ENCODE results near the gene HIC2. TPM values are rescaled to one million over a fixed set of nuclear protein-coding genes. Genes with fewer than 3 reads are reported as not detected.
"Not testable (repeated sequence)": the region's sequence is repeated elsewhere in the genome, so short reads cannot be mapped to it uniquely, and the experiment has no call there.

HIC2 gene
- polyA plus RNA-seq, 1 of the 3 experiments (the other 2 are of a cell fraction): 1.2 TPM

- H3K27me3 ChIP-seq (ENCODE audit: insufficient read depth); POLR2A ChIA-PET; DNase-seq; H4K20me1 ChIP-seq (ENCODE audit: insufficient read depth); H3K27ac ChIP-seq (ENCODE audit: low read depth in 2 of 2, low read length in 1 of 2); H3K4me1 ChIP-seq (ENCODE audit: control insufficient read depth in 1 of 2, insufficient read depth in 2 of 2, low read depth in 1 of 2, low read length in 1 of 2); H3K79me2 ChIP-seq (ENCODE audit: insufficient read depth); H3K4me2 ChIP-seq; H3F3A ChIP-seq (replicated peaks; ENCODE audit: insufficient read depth); H3K9me3 ChIP-seq; H3K36me3 ChIP-seq (replicated peaks in 1 of 2; ENCODE audit: control insufficient read depth in 1 of 2, insufficient read depth in 2 of 2, low read length in 1 of 2); H3K9me2 ChIP-seq; H2AFZ ChIP-seq (ENCODE audit: low read depth); CTCF ChIA-PET; H3K9ac ChIP-seq: not testable (repeated sequence)
- peak overlapping the region in 1 of 2 experiments; percentile 35; a peak in 2 of 4 replicates for H3K4me3 ChIP-seq (ENCODE audit: low read depth in 2 of 2, low read length in 1 of 2)
- WGBS (ENCODE audit: low lambda C conversion rate): 0% methylated on average over 6 of the region's 60 CpGs
Observed at GRCh38 chr22:21468194-21469096, 51.3 kb downstream of the HIC2 start.

GRCh38 chr22:21469097-21469994 lies 52.2 kb downstream of the HIC2 start:
- H3K4me1 ChIP-seq (ENCODE audit: control insufficient read depth in 1 of 2, insufficient read depth in 2 of 2, low read depth in 1 of 2, low read length in 1 of 2); CTCF ChIA-PET; H4K20me1 ChIP-seq (ENCODE audit: insufficient read depth); H3K27me3 ChIP-seq (ENCODE audit: insufficient read depth); H3K36me3 ChIP-seq (replicated peaks in 1 of 2; ENCODE audit: control insufficient read depth in 1 of 2, insufficient read depth in 2 of 2, low read length in 1 of 2); H3K4me3 ChIP-seq (ENCODE audit: low read depth in 2 of 2, low read length in 1 of 2); POLR2A ChIA-PET; DNase-seq; H3K27ac ChIP-seq (ENCODE audit: low read depth in 2 of 2, low read length in 1 of 2); H2AFZ ChIP-seq (ENCODE audit: low read depth); H3F3A ChIP-seq (replicated peaks; ENCODE audit: insufficient read depth); H3K4me2 ChIP-seq; H3K9me2 ChIP-seq; H3K9ac ChIP-seq; H3K79me2 ChIP-seq (ENCODE audit: insufficient read depth); H3K9me3 ChIP-seq: not testable (repeated sequence)
- WGBS (ENCODE audit: low lambda C conversion rate): 86% methylated on average over 10 of the region's 87 CpGs

GRCh38 chr22:21472984-21473383 lies 55.8 kb downstream of the HIC2 start:
- H3K27ac ChIP-seq (ENCODE audit: low read depth in 2 of 2, low read length in 1 of 2); DNase-seq; POLR2A ChIA-PET; H3K36me3 ChIP-seq (replicated peaks in 1 of 2; ENCODE audit: control insufficient read depth in 1 of 2, insufficient read depth in 2 of 2, low read length in 1 of 2); H3K4me3 ChIP-seq (ENCODE audit: low read depth in 2 of 2, low read length in 1 of 2); H3K9me2 ChIP-seq; H3K9me3 ChIP-seq; H3K27me3 ChIP-seq (ENCODE audit: insufficient read depth); H3K9ac ChIP-seq; H3K4me2 ChIP-seq; H3K4me1 ChIP-seq (ENCODE audit: control insufficient read depth in 1 of 2, insufficient read depth in 2 of 2, low read depth in 1 of 2, low read length in 1 of 2); CTCF ChIA-PET; H3K79me2 ChIP-seq (ENCODE audit: insufficient read depth); H2AFZ ChIP-seq (ENCODE audit: low read depth); H3F3A ChIP-seq (replicated peaks; ENCODE audit: insufficient read depth); H4K20me1 ChIP-seq (ENCODE audit: insufficient read depth): not testable (repeated sequence)
- WGBS (ENCODE audit: low lambda C conversion rate): no CpG with 5 or more reads among the region's 11 CpGs

GRCh38 chr22:21473664-21474063 lies 56.5 kb downstream of the HIC2 start:
- H3K4me1 ChIP-seq (ENCODE audit: control insufficient read depth in 1 of 2, insufficient read depth in 2 of 2, low read depth in 1 of 2, low read length in 1 of 2); H3K4me3 ChIP-seq (ENCODE audit: low read depth in 2 of 2, low read length in 1 of 2); H3K79me2 ChIP-seq (ENCODE audit: insufficient read depth); H3K27me3 ChIP-seq (ENCODE audit: insufficient read depth); H3K9me2 ChIP-seq; H3K27ac ChIP-seq (ENCODE audit: low read depth in 2 of 2, low read length in 1 of 2); H3K36me3 ChIP-seq (replicated peaks in 1 of 2; ENCODE audit: control insufficient read depth in 1 of 2, insufficient read depth in 2 of 2, low read length in 1 of 2); POLR2A ChIA-PET; H3K9ac ChIP-seq; CTCF ChIA-PET; H2AFZ ChIP-seq (ENCODE audit: low read depth); H3K9me3 ChIP-seq; H3F3A ChIP-seq (replicated peaks; ENCODE audit: insufficient read depth); DNase-seq; H4K20me1 ChIP-seq (ENCODE audit: insufficient read depth); H3K4me2 ChIP-seq: not testable (repeated sequence)
- WGBS (ENCODE audit: low lambda C conversion rate): no CpG with 5 or more reads among the region's 13 CpGs

- H3K4me1 ChIP-seq (ENCODE audit: control insufficient read depth in 1 of 2, insufficient read depth in 2 of 2, low read depth in 1 of 2, low read length in 1 of 2); H3K9ac ChIP-seq; H3K27me3 ChIP-seq (ENCODE audit: insufficient read depth); H3K9me2 ChIP-seq; H3K79me2 ChIP-seq (ENCODE audit: insufficient read depth); DNase-seq; POLR2A ChIA-PET; H3K4me2 ChIP-seq; H4K20me1 ChIP-seq (ENCODE audit: insufficient read depth); H3K36me3 ChIP-seq (replicated peaks in 1 of 2; ENCODE audit: control insufficient read depth in 1 of 2, insufficient read depth in 2 of 2, low read length in 1 of 2); CTCF ChIA-PET; H3F3A ChIP-seq (replicated peaks; ENCODE audit: insufficient read depth); H2AFZ ChIP-seq (ENCODE audit: low read depth); H3K4me3 ChIP-seq (ENCODE audit: low read depth in 2 of 2, low read length in 1 of 2); H3K27ac ChIP-seq (ENCODE audit: low read depth in 2 of 2, low read length in 1 of 2); H3K9me3 ChIP-seq: not testable (repeated sequence)
- WGBS (ENCODE audit: low lambda C conversion rate): 100% methylated on average over 3 of the region's 14 CpGs
Observed at GRCh38 chr22:21484039-21484438, 66.9 kb downstream of the HIC2 start.

- H3K9me3 ChIP-seq; H4K20me1 ChIP-seq (ENCODE audit: insufficient read depth); H3K9ac ChIP-seq; H3K79me2 ChIP-seq (ENCODE audit: insufficient read depth); H3K4me1 ChIP-seq (ENCODE audit: control insufficient read depth in 1 of 2, insufficient read depth in 2 of 2, low read depth in 1 of 2, low read length in 1 of 2); H3F3A ChIP-seq (replicated peaks; ENCODE audit: insufficient read depth); POLR2A ChIA-PET; H3K27me3 ChIP-seq (ENCODE audit: insufficient read depth); H3K36me3 ChIP-seq (replicated peaks in 1 of 2; ENCODE audit: control insufficient read depth in 1 of 2, insufficient read depth in 2 of 2, low read length in 1 of 2); H2AFZ ChIP-seq (ENCODE audit: low read depth); H3K27ac ChIP-seq (ENCODE audit: low read depth in 2 of 2, low read length in 1 of 2); H3K4me2 ChIP-seq; DNase-seq; CTCF ChIA-PET; H3K4me3 ChIP-seq (ENCODE audit: low read depth in 2 of 2, low read length in 1 of 2); H3K9me2 ChIP-seq: not testable (repeated sequence)
- WGBS (ENCODE audit: low lambda C conversion rate): no CpG with 5 or more reads among the region's 17 CpGs
Observed at GRCh38 chr22:21487723-21488122, 70.6 kb downstream of the HIC2 start.
